Common myeloid progenitor, CD34-positive (primary cell): ENCODE measurements around the gene EXOC6B.

Experiments used
- CTCF ChIA-PET: fragments of 350-600 bp; sonication (Branson Sonifier 250); formaldehyde crosslinking; loops from one replicate; lab custom pipeline; 2021; ENCODE audit warnings: antibody characterized with exemption; lab: Charles Lee
- POLR2A ChIA-PET: fragments of 350-600 bp; sonication (Branson Sonifier 250); formaldehyde crosslinking; loops from one replicate; lab custom pipeline; 2021; ENCODE audit warnings: antibody characterized with exemption; lab: Charles Lee
- DNase-seq, 3 donors: peaks; one replicate each; pipeline versions ENCODE4 v3.0.0 to v3.0.0-alpha.2; 2013
- H3K27ac ChIP-seq, 2 experiments: 1 replicate in 1 of 2; 2 replicates in 1 of 2; pipeline ENCODE4 v1.7.0; 2013; ENCODE audit warnings: inconsistent platforms in 2 of 2, low read length in 2 of 2, mild to moderate bottlenecking in 2 of 2, low read depth in 1 of 2, moderate library complexity in 1 of 2; ENCODE audit not compliant: severe bottlenecking in 2 of 2, insufficient read depth in 1 of 2, poor library complexity in 1 of 2
- H3K27me3 ChIP-seq, 5 experiments: replicated peaks in 2 of 5; 1 replicate in 3 of 5; 2 replicates in 2 of 5; pipeline versions ENCODE4 v1.6.1 to v1.7.0; 2013; ENCODE audit warnings: low read length in 4 of 5, mild to moderate bottlenecking in 2 of 5, moderate library complexity in 2 of 5, inconsistent platforms in 1 of 5; ENCODE audit not compliant: insufficient read depth in 5 of 5, control insufficient read depth in 4 of 5
- H3K36me3 ChIP-seq, 4 experiments: 1 replicate in 2 of 4; 2 replicates in 2 of 4; pipeline versions ENCODE4 v1.6.1 to v1.7.0; 2013; ENCODE audit warnings: low read length in 3 of 4, control low read depth in 1 of 4, mild to moderate bottlenecking in 1 of 4; ENCODE audit not compliant: control insufficient read depth in 4 of 4, insufficient read depth in 4 of 4
- H3K4me1 ChIP-seq, 4 experiments: 1 replicate in 3 of 4; 2 replicates in 1 of 4; pipeline versions ENCODE4 v1.6.1 to v1.7.1; 2013; ENCODE audit warnings: low read length in 3 of 4, mild to moderate bottlenecking in 3 of 4, control low read depth in 1 of 4, inconsistent platforms in 1 of 4, moderate library complexity in 1 of 4; ENCODE audit not compliant: control insufficient read depth in 4 of 4, insufficient read depth in 4 of 4; ENCODE audit errors: control extremely low read depth in 1 of 4
- H3K4me3 ChIP-seq, 7 experiments: 1 replicate in 4 of 7; 2 replicates in 3 of 7; pipeline versions ENCODE4 v1.5.1 to v1.7.0; 2013; ENCODE audit warnings: mild to moderate bottlenecking in 7 of 7, low read length in 6 of 7, moderate library complexity in 6 of 7, inconsistent platforms in 2 of 7, low read depth in 2 of 7, control low read depth in 1 of 7; ENCODE audit not compliant: insufficient read depth in 4 of 7, control insufficient read depth in 1 of 7; ENCODE audit errors: extremely low read depth in 1 of 7
- H3K9me3 ChIP-seq, 5 experiments: 1 replicate in 4 of 5; 2 replicates in 1 of 5; pipeline versions ENCODE4 v1.6.1 to v1.7.1; 2013; ENCODE audit warnings: low read length in 4 of 5, mild to moderate bottlenecking in 2 of 5, inconsistent platforms in 1 of 5, low read depth in 1 of 5, moderate library complexity in 1 of 5; ENCODE audit not compliant: control insufficient read depth in 4 of 5, insufficient read depth in 2 of 5; ENCODE audit errors: control extremely low read depth in 1 of 5
- WGBS: methylation state at CpG from one replicate; pipeline ENCODE4 v1.1.5; 2013; ENCODE audit not compliant: insufficient coverage; 5-methylcytosine and 5-hydroxymethylcytosine counted together

Gene EXOC6B

GRCh38 chr2:72325592-72326422, 500.0 kb downstream of the EXOC6B start:
- Histone ChIP-seq H3K4me3 (no peak overlapping the region), H3K4me1 (no peaks in the 10 kb centered on the region), H3K9me3 (no peaks in the 10 kb centered on the region), H3K27me3 (no peaks in the 10 kb centered on the region), H3K27ac (no peak overlapping the region), H3K36me3 (no peaks in the 10 kb centered on the region)
- WGBS, result 89% methylated on average over 7 of the region's 8 CpGs
- CTCF ChIA-PET, result no interaction called here
- POLR2A ChIA-PET, result no interaction called here
- DNase-seq, result no peak

- no peak for DNase-seq
- Histone ChIP-seq H3K4me1 (no peaks in the 10 kb centered on the region), H3K27me3 (no peaks in the 10 kb centered on the region), H3K36me3 (no peaks in the 10 kb centered on the region), H3K4me3 (no peak overlapping the region), H3K9me3 (no peaks in the 10 kb centered on the region), H3K27ac (no peak overlapping the region)
- CTCF ChIA-PET, result no interaction called here
- POLR2A ChIA-PET, result no interaction called here
Measured at GRCh38 chr2:72316774-72317173, 509.1 kb downstream of the EXOC6B start.

GRCh38 chr2:72300147-72300684, 525.6 kb downstream of the EXOC6B start:
- POLR2A ChIA-PET, result no interaction called here
- Histone ChIP-seq H3K27me3 (no peaks in the 10 kb centered on the region), H3K36me3 (no peaks in the 10 kb centered on the region), H3K4me3 (no peak overlapping the region), H3K27ac (no peak overlapping the region), H3K4me1 (peaks cover 0 to 8% (median 1%) of the 10 kb centered on the region in 4 experiments), H3K9me3 (peaks cover 0 to 5% (median 0%) of the 10 kb centered on the region in 5 experiments)
- CTCF ChIA-PET, result interaction anchor here (0.6 to 1.0 kb wide), 2 partner anchors 12 to 376 kb away, joined by 3 to 4 read pairs; no protein-coding TSS in a partner anchor
- 96% methylated on average over 7 of the region's 9 CpGs for WGBS
- no peak for DNase-seq

- Histone ChIP-seq H3K27me3 (no peaks in the 10 kb centered on the region), H3K36me3 (no peaks in the 10 kb centered on the region), H3K27ac (no peak overlapping the region), H3K9me3 (no peaks in the 10 kb centered on the region), H3K4me3 (no peak overlapping the region), H3K4me1 (peaks cover 0 to 9% (median 2%) of the 10 kb centered on the region in 4 experiments)
- no CpG with 5 or more reads among the region's 1 CpG for WGBS
- DNase-seq, result no peak
- ChIA-PET CTCF (no interaction called here), POLR2A (no interaction called here)
Measured at GRCh38 chr2:72293620-72294019, 532.2 kb downstream of the EXOC6B start.

DNA sequence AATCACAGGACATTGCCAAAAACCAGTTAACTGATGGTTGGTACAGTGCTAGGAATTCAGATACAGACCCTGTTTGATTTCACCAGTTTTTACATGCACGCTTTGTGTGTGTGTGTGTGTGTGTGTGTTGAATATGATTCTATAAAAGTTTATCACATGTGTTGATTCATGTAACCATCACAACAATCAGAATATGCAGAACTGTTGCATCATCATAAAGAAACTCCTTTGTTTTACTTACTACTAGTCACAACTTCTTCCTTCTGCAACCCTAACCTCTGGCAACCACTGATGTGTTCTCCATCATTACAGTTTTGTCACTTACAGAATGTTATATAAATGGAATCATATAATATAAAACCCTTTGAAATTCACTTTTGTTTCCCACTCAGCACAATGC, 533.4 kb downstream of the EXOC6B start:
- peak in 2 of 3 donors; percentile 1 to 13 for DNase-seq
- Histone ChIP-seq H3K27me3 (no peaks in the 10 kb centered on the region), H3K4me3 (no peak overlapping the region), H3K9me3 (no peaks in the 10 kb centered on the region), H3K27ac (no peak overlapping the region), H3K4me1 (peaks cover 0 to 9% (median 2%) of the 10 kb centered on the region in 4 experiments), H3K36me3 (no peaks in the 10 kb centered on the region)
- WGBS, result no CpG with 5 or more reads among the region's 1 CpG
- ChIA-PET POLR2A (no interaction called here), CTCF (no interaction called here)

DNA sequence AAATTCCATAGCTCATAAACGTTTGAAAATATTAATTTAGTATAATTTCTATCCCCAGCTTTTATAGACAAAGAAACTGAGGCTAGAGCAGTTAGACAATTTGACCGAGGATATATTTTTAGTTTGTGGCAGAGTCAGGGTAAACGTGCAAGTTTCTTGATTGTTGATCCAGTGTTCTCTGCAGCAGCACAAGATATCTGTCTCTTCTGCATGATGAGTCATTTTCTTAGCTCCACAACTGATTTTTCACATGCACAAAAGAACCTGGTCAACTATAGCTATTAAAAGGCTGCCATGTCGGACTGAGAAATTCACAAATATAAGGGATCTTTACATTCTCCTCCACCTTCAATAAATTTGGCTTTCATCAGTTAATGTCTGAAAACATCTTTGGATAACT, 534.8 kb downstream of the EXOC6B start:
- Histone ChIP-seq H3K4me3 (no peak overlapping the region), H3K9me3 (no peaks in the 10 kb centered on the region), H3K4me1 (peaks cover 0 to 7% (median 2%) of the 10 kb centered on the region in 4 experiments), H3K36me3 (no peaks in the 10 kb centered on the region), H3K27ac (no peak overlapping the region), H3K27me3 (no peaks in the 10 kb centered on the region)
- CTCF ChIA-PET, result no interaction called here
- no peak for DNase-seq
- POLR2A ChIA-PET, result no interaction called here
- 100% methylated on average over 1 of the region's 4 CpGs for WGBS

GRCh38 chr2:72289736-72290135, 536.1 kb downstream of the EXOC6B start:
- POLR2A ChIA-PET, result no interaction called here
- 95% methylated on average over 3 of the region's 3 CpGs for WGBS
- no peak for DNase-seq

More at GRCh38 chr2:72289736-72290135, 536.1 kb downstream of the EXOC6B start:
- Histone ChIP-seq H3K27me3 (no peaks in the 10 kb centered on the region), H3K4me1 (no peaks in the 10 kb centered on the region), H3K36me3 (no peaks in the 10 kb centered on the region), H3K27ac (no peak overlapping the region), H3K9me3 (no peaks in the 10 kb centered on the region), H3K4me3 (no peak overlapping the region)
- CTCF ChIA-PET, result no interaction called here
